K562 (cell line): Measurements from ENCODE around the gene AP2M1. TPM values are rescaled to one million over a fixed set of nuclear protein-coding genes. Genes with fewer than 3 reads are reported as not detected.

Source experiments
- CREB5 ChIP-seq: fragments of 250-450 bp; sonication (Bioruptor Pico); IDR thresholded peaks from 2 replicates; pipeline ENCODE4 v1.5.0; 2020; ENCODE audit warnings: mild to moderate bottlenecking
- FUS ChIP-seq: fragments of 200-400 bp; formaldehyde crosslinking; optimal IDR thresholded peaks from 2 replicates; pipeline ENCODE3; 2017; ENCODE audit warnings: low read depth, low read length
- HES1 ChIP-seq: fragments of 450-650 bp; IDR thresholded peaks from 2 replicates; pipeline ENCODE4 v1.6.1; 2016; ENCODE audit warnings: low read depth, mild to moderate bottlenecking, moderate library complexity
- HOXB6 ChIP-seq: fragments of 250-450 bp; sonication (Bioruptor Pico); IDR thresholded peaks from 2 replicates; pipeline ENCODE4 v1.5.1; 2022; ENCODE audit warnings: mild to moderate bottlenecking, borderline replicate concordance
- MAZ ChIP-seq, 2 experiments: fragments of 450-650 bp in 1 of 2; sonication (generic) in 1 of 2; formaldehyde crosslinking; IDR thresholded peaks in 1 of 2; conservative IDR thresholded peaks in 1 of 2; 2 replicates each; pipeline versions ENCODE4 v1.4.0 to v1.5.0; 2020; ENCODE audit warnings: mild to moderate bottlenecking in 1 of 2, missing genetic modification reagents in 1 of 2
- MGA ChIP-seq: fragments of 450-650 bp; IDR thresholded peaks from 2 replicates; pipeline ENCODE4 v1.6.1; 2016; ENCODE audit warnings: mild to moderate bottlenecking, moderate library complexity
- POLR2A ChIP-seq: fragments of 450-650 bp; conservative IDR thresholded peaks from 2 replicates; pipeline ENCODE4 v1.6.1; 2016
- SMC3 ChIP-seq: conservative IDR thresholded peaks from 2 replicates; pipeline ENCODE4 v1.6.1; 2011; ENCODE audit warnings: low read depth, low read length, improper control_type of control experiment; ENCODE audit not compliant: insufficient read depth
- SNIP1 ChIP-seq: fragments of 450-650 bp; IDR thresholded peaks from 2 replicates; pipeline ENCODE4 v1.7.1; 2017; ENCODE audit warnings: low read depth, mild to moderate bottlenecking
- THRA ChIP-seq: fragments of 450-650 bp; IDR thresholded peaks from 2 replicates; pipeline ENCODE4 v1.6.1; 2017; ENCODE audit warnings: mild to moderate bottlenecking, moderate library complexity
- ZFX ChIP-seq: sonication (generic); formaldehyde crosslinking; IDR thresholded peaks from 2 replicates; pipeline ENCODE4 v1.8.0; 2022; ENCODE audit warnings: mild to moderate bottlenecking, missing genetic modification reagents, moderate library complexity
- ZNF431 ChIP-seq: sonication (generic); formaldehyde crosslinking; IDR thresholded peaks from 2 replicates; pipeline ENCODE4 v1.8.0; 2022; ENCODE audit warnings: mild to moderate bottlenecking, missing genetic modification reagents
- polyA plus RNA-seq, 8 experiments: library from polyadenylated mRNA; depleted of rRNA in 4 of 8; stranded (reverse) in 5 of 8; unstranded in 3 of 8; fragments of >200 nt; fragmentation: Nextera tagmentation in 2 of 8; fragmentation: Illumina TruSeq in 1 of 8; extraction: Ambion mirVana in 2 of 8; extraction: Trizol in 1 of 8; gene quantifications; 2 replicates each; pipeline versions ENCODE4 v1.2.1 to v1.2.3, GENCODE V29; 2011 to 2014; ENCODE audit warnings: inconsistent platforms in 1 of 8, missing spikeins in 1 of 8
- total RNA-seq, 7 experiments: library from RNA; depleted of rRNA in 6 of 7; stranded (reverse); fragments of >200 nt in 6 of 7; fragmentation: Illumina TruSeq in 2 of 7; extraction: Trizol in 2 of 7; gene quantifications; 2 replicates each; pipeline versions ENCODE4 v1.2.1 to v1.2.3, GENCODE V29; 2011 to 2021; ENCODE audit warnings: low replicate concordance in 1 of 7

Gene AP2M1
- total and polyA plus RNA-seq, 9 of the 15 experiments (the other 6 are each of a cell fraction or from before 2014, with no cell fraction given), result 118 to 505 (median 296) TPM

- TF ChIP-seq MGA (peak; percentile 97), SNIP1 (no peak), HOXB6 (CRISPR knock-in tag) (no peak), SMC3 (no peak), POLR2A (peak; percentile 69), MAZ (CRISPR knock-in tag; conservative IDR thresholded peaks at IDR 0.05 in 1 of 2, IDR thresholded peaks at IDR 0.05 in 1 of 2) (peak; percentile 41 to 59; a peak in 3 of 4 replicates), FUS (no peak), ZFX (CRISPR knock-in tag) (no peak), ZNF431 (no peak), THRA (no peak), CREB5 (CRISPR knock-in tag) (no peak), HES1 (no peak)
These were observed 40.6 kb upstream of the AP2M1 start (continued) for GRCh38 chr3:184133840-184134745.
